Measurements from ENCODE around the gene MTA3. TPM values are rescaled to one million over a fixed set of nuclear protein-coding genes. Genes with fewer than 3 reads are reported as not detected.

The MTA3 gene
- total RNA-seq, 1 experiment from 2014 or later: 57.1 TPM

DNA sequence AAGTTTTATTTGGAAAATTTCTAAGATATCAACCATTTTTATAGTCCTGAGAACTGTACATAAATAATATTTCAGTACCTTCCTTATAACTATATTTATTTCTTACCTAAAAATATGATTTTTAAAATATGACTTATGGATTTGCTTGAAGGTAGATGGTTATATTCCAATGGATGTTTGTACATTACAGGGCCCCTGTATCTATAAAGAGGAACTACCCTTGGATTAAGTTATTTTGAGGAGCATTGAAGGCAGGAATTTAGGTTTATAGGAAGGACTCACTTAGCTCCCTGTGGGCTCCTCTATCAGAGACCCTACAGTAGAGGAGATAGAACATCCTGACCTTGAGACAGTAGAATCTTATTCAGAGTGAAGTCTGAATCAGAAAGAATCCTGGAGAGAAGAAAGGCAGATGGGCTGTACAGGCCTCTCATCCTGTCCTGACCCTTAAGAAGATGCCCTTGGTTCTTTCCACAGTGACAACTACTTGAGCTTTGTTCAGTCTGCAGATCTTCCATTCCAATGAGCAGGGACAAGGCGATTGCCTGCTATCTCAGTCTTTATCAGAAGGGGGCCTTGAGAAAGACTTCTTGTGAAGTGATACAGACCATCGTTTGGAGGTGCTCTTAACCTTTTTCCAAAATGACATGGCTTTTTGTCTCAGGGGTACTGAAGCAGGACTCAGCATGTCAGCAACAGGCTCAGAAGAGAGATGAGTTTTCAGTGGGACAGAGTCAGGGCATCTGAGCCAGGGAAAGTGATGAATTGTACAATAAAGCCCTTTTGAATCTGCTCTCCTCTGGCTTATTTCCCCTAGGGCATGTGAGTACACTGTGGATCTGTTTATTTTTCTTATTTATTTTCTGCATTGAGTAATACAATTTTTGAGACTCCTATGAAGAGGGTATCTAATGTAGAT is 174.6 kb downstream of the MTA3 start:
- CTCF ChIA-PET: no interaction called here
- intact Hi-C loops (cut with micrococcal nuclease; ENCODE audit: unreplicated experiment): no loop called here
- BruUV-seq (replicated peaks): no TSS peak

DNA sequence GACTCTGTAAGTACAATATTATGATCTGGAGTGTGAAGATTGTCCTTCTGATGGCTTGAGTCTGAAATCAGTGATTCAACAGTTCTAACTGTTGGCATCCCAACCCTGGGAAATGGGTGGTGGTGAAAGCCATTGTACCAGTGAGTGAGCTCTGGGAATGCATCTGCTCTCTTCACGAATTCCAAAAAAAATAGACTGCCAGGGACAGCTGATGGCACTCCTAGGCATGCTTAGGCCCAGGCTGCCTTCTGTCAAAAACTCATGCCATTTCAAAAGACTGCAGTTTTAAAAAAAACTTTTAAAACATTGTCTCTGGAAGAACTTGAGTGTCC is 175.2 kb downstream of the MTA3 start:
- no peak overlapping the region for H3K4me3 ChIP-seq (ENCODE audit: low read depth, low read length, poor library complexity, severe bottlenecking)
- H3K27ac ChIP-seq (ENCODE audit: low read depth, low read length, poor library complexity, severe bottlenecking): no peak overlapping the region
- ChIA-PET CTCF (no interaction called here), POLR2A (ENCODE audit: low non-redundant PET) (no interaction called here)
- TF ChIP-seq, protein P1, sequence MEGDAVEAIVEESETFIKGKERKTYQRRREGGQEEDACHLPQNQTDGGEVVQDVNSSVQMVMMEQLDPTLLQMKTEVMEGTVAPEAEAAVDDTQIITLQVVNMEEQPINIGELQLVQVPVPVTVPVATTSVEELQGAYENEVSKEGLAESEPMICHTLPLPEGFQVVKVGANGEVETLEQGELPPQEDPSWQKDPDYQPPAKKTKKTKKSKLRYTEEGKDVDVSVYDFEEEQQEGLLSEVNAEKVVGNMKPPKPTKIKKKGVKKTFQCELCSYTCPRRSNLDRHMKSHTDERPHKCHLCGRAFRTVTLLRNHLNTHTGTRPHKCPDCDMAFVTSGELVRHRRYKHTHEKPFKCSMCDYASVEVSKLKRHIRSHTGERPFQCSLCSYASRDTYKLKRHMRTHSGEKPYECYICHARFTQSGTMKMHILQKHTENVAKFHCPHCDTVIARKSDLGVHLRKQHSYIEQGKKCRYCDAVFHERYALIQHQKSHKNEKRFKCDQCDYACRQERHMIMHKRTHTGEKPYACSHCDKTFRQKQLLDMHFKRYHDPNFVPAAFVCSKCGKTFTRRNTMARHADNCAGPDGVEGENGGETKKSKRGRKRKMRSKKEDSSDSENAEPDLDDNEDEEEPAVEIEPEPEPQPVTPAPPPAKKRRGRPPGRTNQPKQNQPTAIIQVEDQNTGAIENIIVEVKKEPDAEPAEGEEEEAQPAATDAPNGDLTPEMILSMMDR (conservative IDR thresholded peaks at IDR 0.05; ENCODE audit: low read depth, low read length): no peak
- no peak for TF ChIP-seq EZH2 (IDR thresholded peaks at IDR 0.05; ENCODE audit: borderline replicate concordance, low read depth, low read length, poor library complexity, severe bottlenecking)
- no peaks in the 10 kb centered on the region for H3K36me3 ChIP-seq (ENCODE audit: insufficient read depth, low read length, poor library complexity, severe bottlenecking)
- no peaks in the 10 kb centered on the region for H3K27me3 ChIP-seq (replicated peaks; ENCODE audit: insufficient read depth, low read depth, low read length, poor library complexity)
- no peaks in the 10 kb centered on the region for H3K4me1 ChIP-seq (ENCODE audit: insufficient read depth, low read length, poor library complexity, severe bottlenecking)
- no TSS peak for BruUV-seq (replicated peaks)
- intact Hi-C loops (cut with micrococcal nuclease; ENCODE audit: unreplicated experiment): no loop called here
- H3K9me3 ChIP-seq (ENCODE audit: low read depth, low read length, poor library complexity, severe bottlenecking): peaks cover 4% of the 10 kb centered on the region
- no peak for DNase-seq (ENCODE audit: low spot score)

More for the DNA sequence above, 174.6 kb downstream of the MTA3 start:
- Histone ChIP-seq H3K36me3 (ENCODE audit: insufficient read depth, low read length, poor library complexity, severe bottlenecking) (no peaks in the 10 kb centered on the region), H3K27ac (ENCODE audit: low read depth, low read length, poor library complexity, severe bottlenecking) (no peak overlapping the region), H3K9me3 (ENCODE audit: low read depth, low read length, poor library complexity, severe bottlenecking) (peaks cover 4% of the 10 kb centered on the region), H3K4me3 (ENCODE audit: low read depth, low read length, poor library complexity, severe bottlenecking) (no peak overlapping the region), H3K27me3 (replicated peaks; ENCODE audit: insufficient read depth, low read depth, low read length, poor library complexity) (no peaks in the 10 kb centered on the region), H3K4me1 (ENCODE audit: insufficient read depth, low read length, poor library complexity, severe bottlenecking) (no peaks in the 10 kb centered on the region)
- TF ChIP-seq EZH2 (IDR thresholded peaks at IDR 0.05; ENCODE audit: borderline replicate concordance, low read depth, low read length, poor library complexity, severe bottlenecking): no peak
- TF ChIP-seq, protein P1 (conservative IDR thresholded peaks at IDR 0.05; ENCODE audit: low read depth, low read length): no peak
- POLR2A ChIA-PET (ENCODE audit: low non-redundant PET): no interaction called here
- DNase-seq (ENCODE audit: low spot score): no peak

DNA sequence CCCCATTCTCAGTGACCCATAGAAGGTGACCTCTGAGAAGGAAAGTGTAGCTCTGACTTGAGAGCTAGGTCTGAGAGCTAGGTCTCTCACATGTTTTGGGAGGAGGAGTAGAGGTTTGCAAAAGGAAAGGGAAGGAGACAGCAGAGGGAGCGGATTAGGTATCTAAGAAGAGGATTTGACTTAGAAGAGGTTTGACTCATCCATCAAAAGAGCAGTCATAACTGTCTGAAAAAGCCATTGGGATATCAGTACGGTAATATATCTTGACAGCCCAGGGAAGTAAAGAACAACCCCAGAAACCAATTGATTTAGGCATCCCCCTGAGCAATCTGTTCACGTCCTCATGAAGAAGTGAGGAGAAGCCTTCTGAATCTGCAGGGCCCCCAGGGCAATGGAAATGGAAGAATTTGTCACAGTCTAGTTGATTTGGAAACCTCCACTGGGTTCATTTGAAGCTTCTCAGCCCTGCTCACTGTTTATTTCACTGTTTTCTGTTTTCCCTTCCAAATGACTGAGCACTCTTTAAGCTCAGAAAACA is 176.2 kb downstream of the MTA3 start:
- intact Hi-C loops (cut with micrococcal nuclease; ENCODE audit: unreplicated experiment): no loop called here
- H3K9me3 ChIP-seq (ENCODE audit: low read depth, low read length, poor library complexity, severe bottlenecking): peaks cover 2% of the 10 kb centered on the region
- H3K4me3 ChIP-seq (ENCODE audit: low read depth, low read length, poor library complexity, severe bottlenecking): no peak overlapping the region
- no peaks in the 10 kb centered on the region for H3K4me1 ChIP-seq (ENCODE audit: insufficient read depth, low read length, poor library complexity, severe bottlenecking)
- CTCF ChIA-PET: no interaction called here
- H3K36me3 ChIP-seq (ENCODE audit: insufficient read depth, low read length, poor library complexity, severe bottlenecking): no peaks in the 10 kb centered on the region
- H3K27ac ChIP-seq (ENCODE audit: low read depth, low read length, poor library complexity, severe bottlenecking): no peak overlapping the region
- BruUV-seq (replicated peaks): no TSS peak
- no peaks in the 10 kb centered on the region for H3K27me3 ChIP-seq (replicated peaks; ENCODE audit: insufficient read depth, low read depth, low read length, poor library complexity)
- no peak for DNase-seq (ENCODE audit: low spot score)
- no peak for TF ChIP-seq EZH2 (IDR thresholded peaks at IDR 0.05; ENCODE audit: borderline replicate concordance, low read depth, low read length, poor library complexity, severe bottlenecking)
- TF ChIP-seq, protein P1 (conservative IDR thresholded peaks at IDR 0.05; ENCODE audit: low read depth, low read length): no peak
- POLR2A ChIA-PET (ENCODE audit: low non-redundant PET): no interaction called here

All from A673 (cell line).